Measurements from ENCODE around the gene SPDYE3. TPM values are rescaled to one million over a fixed set of nuclear protein-coding genes. Genes with fewer than 3 reads are reported as not detected.

Gene SPDYE3
- total and polyA plus RNA-seq, 4 donors = 0.07 to 1.7 TPM; not detected in 2

- Histone ChIP-seq H3K36me3 (ENCODE audit: control insufficient read depth in 4 of 4, insufficient read depth in 3 of 4, low read depth in 1 of 4, low read length in 3 of 4) (peaks cover 29 to 85% (median 49%) of the 10 kb centered on the region in 4 donors), H3K27ac (ENCODE audit: low read depth in 1 of 2, low read length in 2 of 2) (no peak overlapping the region), H3K4me1 (ENCODE audit: control insufficient read depth in 4 of 4, insufficient read depth in 4 of 4, low read length in 3 of 4) (no peaks in the 10 kb centered on the region), H3K4me3 (ENCODE audit: low read depth in 1 of 3, low read length in 3 of 3) (no peak overlapping the region), H3K9me3 (ENCODE audit: control insufficient read depth in 4 of 4, low read length in 3 of 4) (no peaks in the 10 kb centered on the region), H3K27me3 (ENCODE audit: control insufficient read depth in 4 of 4, insufficient read depth in 4 of 4, low read length in 3 of 4) (no peaks in the 10 kb centered on the region), H3K9ac (ENCODE audit: low read depth in 1 of 2, low read length in 2 of 2) (no peak overlapping the region)
- TF ChIP-seq, protein P1, sequence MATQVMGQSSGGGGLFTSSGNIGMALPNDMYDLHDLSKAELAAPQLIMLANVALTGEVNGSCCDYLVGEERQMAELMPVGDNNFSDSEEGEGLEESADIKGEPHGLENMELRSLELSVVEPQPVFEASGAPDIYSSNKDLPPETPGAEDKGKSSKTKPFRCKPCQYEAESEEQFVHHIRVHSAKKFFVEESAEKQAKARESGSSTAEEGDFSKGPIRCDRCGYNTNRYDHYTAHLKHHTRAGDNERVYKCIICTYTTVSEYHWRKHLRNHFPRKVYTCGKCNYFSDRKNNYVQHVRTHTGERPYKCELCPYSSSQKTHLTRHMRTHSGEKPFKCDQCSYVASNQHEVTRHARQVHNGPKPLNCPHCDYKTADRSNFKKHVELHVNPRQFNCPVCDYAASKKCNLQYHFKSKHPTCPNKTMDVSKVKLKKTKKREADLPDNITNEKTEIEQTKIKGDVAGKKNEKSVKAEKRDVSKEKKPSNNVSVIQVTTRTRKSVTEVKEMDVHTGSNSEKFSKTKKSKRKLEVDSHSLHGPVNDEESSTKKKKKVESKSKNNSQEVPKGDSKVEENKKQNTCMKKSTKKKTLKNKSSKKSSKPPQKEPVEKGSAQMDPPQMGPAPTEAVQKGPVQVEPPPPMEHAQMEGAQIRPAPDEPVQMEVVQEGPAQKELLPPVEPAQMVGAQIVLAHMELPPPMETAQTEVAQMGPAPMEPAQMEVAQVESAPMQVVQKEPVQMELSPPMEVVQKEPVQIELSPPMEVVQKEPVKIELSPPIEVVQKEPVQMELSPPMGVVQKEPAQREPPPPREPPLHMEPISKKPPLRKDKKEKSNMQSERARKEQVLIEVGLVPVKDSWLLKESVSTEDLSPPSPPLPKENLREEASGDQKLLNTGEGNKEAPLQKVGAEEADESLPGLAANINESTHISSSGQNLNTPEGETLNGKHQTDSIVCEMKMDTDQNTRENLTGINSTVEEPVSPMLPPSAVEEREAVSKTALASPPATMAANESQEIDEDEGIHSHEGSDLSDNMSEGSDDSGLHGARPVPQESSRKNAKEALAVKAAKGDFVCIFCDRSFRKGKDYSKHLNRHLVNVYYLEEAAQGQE (IDR thresholded peaks at IDR 0.05) = no peak
- TF ChIP-seq HNF4G (IDR thresholded peaks at IDR 0.05) (no peak), MAX (IDR thresholded peaks at IDR 0.05) (no peak), EGR1 (IDR thresholded peaks at IDR 0.05; ENCODE audit: low read depth in 2 of 2) (no peak), JUND (IDR thresholded peaks at IDR 0.05) (no peak), RAD21 (IDR thresholded peaks at IDR 0.05) (no peak), ATF3 (IDR thresholded peaks at IDR 0.05) (no peak), HNF4A (conservative IDR thresholded peaks at IDR 0.05) (no peak), TAF1 (conservative IDR thresholded peaks at IDR 0.05) (no peak), SP1 (IDR thresholded peaks at IDR 0.05) (no peak), GABPA (IDR thresholded peaks at IDR 0.05 in 1 of 2, conservative IDR thresholded peaks at IDR 0.05 in 1 of 2) (no peak)
- TF ChIP-seq, protein P2, sequence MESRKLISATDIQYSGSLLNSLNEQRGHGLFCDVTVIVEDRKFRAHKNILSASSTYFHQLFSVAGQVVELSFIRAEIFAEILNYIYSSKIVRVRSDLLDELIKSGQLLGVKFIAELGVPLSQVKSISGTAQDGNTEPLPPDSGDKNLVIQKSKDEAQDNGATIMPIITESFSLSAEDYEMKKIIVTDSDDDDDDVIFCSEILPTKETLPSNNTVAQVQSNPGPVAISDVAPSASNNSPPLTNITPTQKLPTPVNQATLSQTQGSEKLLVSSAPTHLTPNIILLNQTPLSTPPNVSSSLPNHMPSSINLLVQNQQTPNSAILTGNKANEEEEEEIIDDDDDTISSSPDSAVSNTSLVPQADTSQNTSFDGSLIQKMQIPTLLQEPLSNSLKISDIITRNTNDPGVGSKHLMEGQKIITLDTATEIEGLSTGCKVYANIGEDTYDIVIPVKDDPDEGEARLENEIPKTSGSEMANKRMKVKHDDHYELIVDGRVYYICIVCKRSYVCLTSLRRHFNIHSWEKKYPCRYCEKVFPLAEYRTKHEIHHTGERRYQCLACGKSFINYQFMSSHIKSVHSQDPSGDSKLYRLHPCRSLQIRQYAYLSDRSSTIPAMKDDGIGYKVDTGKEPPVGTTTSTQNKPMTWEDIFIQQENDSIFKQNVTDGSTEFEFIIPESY (IDR thresholded peaks at IDR 0.05) = no peak
- TF ChIP-seq, protein P3, sequence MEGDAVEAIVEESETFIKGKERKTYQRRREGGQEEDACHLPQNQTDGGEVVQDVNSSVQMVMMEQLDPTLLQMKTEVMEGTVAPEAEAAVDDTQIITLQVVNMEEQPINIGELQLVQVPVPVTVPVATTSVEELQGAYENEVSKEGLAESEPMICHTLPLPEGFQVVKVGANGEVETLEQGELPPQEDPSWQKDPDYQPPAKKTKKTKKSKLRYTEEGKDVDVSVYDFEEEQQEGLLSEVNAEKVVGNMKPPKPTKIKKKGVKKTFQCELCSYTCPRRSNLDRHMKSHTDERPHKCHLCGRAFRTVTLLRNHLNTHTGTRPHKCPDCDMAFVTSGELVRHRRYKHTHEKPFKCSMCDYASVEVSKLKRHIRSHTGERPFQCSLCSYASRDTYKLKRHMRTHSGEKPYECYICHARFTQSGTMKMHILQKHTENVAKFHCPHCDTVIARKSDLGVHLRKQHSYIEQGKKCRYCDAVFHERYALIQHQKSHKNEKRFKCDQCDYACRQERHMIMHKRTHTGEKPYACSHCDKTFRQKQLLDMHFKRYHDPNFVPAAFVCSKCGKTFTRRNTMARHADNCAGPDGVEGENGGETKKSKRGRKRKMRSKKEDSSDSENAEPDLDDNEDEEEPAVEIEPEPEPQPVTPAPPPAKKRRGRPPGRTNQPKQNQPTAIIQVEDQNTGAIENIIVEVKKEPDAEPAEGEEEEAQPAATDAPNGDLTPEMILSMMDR (IDR thresholded peaks at IDR 0.05; ENCODE audit: low read depth, low read length, missing input control) = no peak
- DNase-seq (ENCODE audit: low spot score) = no peak
- 94% methylated on average over 6 of the region's 6 CpGs for WGBS
These were observed 49.6 kb downstream of the SPDYE3 start for GRCh38 chr7:100357131-100357561.
